Activated CD4-positive, CD25-positive, alpha-beta regulatory T cell treated with anti-CD3 and anti-CD28 coated beads, Interleukin-2, amount 50 U/mL, for 16 hours (primary cell): Measurements from ENCODE around the gene PDIA6.
"Not testable (repeated sequence)": the region's sequence is repeated elsewhere in the genome, so short reads cannot be mapped to it uniquely, and the experiment has no call there.

Source experiments
- DNase-seq: peaks from one replicate; pipeline ENCODE4 v3.0.0-alpha.2; 2020; ENCODE audit warnings: low read depth, low spot score

PDIA6 gene

DNA sequence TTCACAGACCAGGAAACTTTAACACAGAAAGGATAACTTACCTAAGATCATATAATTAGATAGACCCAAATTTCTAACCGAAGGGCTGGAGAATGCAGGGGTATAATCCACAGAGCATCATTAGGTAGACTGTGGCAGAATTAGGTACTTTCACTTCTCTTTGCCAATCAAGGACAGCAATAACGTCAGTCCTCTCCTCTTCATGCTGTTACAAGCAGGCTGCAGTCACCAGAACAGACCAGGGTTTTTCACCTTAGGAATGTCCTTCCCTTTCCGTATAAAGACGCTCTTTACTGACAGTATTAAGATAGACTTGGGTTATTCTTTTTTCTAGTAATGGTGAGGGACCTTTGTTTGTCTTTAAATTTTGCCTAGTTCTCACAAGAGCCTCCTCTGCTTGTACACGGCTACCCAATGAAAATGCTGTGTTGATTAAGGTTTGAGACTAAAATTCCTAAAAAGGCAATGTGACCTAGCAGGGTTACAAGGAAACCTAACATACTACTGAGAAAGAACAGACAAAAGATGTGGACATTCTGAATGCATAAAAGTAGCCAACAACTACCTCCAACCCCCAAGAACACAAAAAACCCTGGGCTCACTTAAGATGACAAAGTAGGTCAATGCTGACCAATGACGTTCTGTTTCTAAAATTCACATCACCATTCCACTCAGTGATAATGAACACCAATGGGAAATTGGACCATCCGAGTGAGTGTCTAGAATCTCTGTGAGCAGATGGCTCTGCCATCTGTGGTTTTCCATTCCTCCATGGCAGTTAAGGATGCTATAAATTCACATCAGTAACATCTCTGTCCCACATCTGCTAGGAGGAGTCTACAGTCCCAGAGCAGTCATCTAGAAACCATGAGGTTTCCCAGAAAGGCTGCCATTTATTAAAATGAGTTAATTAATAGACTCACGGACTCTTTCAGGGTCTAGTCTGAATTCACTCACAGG is 2.1 kb downstream of the PDIA6 start:
- DNase-seq: no peak

- no peak for DNase-seq
Measured at GRCh38 chr2:10806543-10806942, 6.0 kb downstream of the PDIA6 start.

- DNase-seq: not testable (repeated sequence)
Measured at GRCh38 chr2:10805990-10806389, 6.6 kb downstream of the PDIA6 start.

DNA sequence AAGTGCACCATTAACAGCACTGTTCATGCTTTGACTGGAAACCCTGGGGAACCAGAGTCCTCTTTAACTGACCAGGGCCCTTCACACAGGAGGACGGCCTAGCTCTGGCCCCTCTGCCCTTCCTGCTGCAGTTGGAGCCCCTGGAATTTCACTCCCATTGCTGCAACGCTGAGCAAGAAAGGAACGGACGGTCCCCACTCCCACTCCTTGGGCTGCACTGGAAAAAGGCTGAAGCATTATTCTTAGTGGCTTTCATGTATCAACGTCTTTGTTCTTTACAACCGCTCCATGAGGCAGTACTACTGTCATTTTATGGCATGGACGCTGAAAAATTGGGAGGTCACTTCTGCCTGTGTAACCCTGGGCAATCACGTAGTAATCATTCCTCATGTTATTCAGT is 9.9 kb downstream of the PDIA6 start:
- DNase-seq: no peak

DNA sequence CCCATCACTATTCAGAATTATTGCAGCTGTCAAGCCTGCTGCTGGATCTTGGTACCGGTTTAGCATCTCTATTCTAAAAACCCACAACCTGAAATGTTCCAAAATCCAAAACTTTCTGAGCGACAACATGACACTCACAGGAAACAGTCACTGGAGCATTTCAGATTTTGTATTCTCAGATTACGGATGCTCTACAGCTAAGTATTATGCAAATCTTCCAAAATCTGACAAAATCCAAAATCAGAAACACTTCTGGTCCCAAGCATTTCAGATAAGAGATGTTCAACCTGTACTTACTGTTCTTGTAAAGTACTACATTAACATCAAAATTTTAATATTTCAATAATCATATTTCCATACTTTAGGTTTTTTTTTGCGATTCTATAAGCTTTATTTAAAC is 12.4 kb downstream of the PDIA6 start:
- DNase-seq: no peak

DNA sequence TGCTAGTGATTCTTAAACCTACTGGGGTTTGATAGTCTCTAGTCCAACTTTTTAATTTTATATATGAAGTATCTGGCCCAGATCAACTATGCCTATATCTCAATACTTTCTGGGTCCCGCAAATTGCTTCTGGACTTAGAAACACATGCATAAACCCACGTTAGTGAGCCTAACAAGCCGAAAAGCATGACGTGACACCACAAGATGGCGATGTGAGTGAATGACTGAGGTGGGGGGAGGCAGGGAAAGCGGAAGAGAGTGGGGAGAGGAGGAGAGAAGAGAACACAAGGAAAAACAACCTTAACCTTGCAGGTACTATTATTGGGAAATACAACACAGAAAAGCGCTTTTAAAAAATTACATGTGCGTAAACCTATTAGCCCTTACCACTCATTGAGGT is 13.8 kb downstream of the PDIA6 start:
- DNase-seq: no peak

DNA sequence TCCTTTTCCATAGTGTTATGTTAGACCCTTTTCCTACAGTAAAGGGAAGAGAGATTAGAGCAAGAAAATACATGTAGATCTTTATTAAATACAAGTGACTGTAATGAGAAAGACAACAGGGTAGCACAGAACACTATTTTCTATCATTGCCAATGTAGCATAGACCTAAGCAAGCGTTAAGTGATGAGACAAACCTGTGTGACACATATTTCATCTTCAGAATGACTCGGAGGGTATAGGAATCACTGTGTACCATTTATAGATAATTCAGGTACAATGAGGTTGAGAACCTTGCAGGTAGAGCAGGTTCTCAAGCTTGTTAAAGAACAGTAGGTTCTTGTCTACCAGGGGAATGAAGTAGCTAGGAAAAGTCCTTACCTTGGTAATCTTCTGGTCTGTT is 15.9 kb downstream of the PDIA6 start:
- no peak for DNase-seq

DNA sequence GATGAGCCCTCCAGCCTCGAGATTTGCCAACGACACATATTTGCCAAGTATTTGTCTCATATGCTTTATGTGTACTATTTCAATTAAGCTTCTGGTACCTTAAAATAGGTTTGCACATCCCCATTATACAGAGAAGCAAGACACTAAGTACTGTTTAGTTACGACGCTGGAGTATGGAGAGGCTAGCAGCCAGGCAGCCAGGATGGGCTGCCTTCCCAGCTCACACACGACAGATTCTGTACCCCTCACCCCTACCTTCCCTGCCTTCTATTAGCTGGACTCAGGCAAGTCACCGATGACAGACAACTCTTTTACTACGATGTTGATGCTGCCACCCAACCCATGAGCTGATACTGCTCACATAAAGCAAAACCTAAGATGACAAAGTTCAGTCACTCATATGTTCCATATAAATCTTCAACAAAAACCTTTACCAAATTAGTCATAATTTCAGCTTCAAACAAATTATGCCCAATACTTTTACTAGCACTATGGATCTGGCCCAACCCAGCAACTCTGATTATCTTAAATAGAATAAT is 17.0 kb downstream of the PDIA6 start:
- no peak for DNase-seq

DNA sequence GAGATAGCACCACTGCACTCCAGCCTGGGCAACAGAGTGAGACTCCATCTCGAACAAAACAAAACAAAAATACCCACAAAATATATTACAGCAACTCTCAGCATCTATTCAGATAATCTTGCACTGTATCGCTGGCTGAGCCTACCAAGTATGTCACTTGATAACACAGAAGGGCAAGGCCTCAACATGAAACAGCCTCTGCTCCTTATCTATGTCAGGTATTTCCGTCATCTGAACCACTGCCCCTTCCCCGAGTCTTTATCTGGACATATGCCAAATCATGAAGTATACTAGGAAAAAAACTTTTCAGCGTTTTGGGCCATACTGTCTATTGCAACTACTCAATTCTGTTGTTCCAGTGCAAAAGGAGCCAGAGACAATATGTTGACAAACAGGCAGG is 17.7 kb downstream of the PDIA6 start:
- no peak for DNase-seq

GRCh38 chr2:10793816-10794215 is 18.8 kb downstream of the PDIA6 start:
- no peak for DNase-seq

GRCh38 chr2:10792660-10793400 is 19.8 kb downstream of the PDIA6 start:
- no peak for DNase-seq

GRCh38 chr2:10792001-10792634 is 20.5 kb downstream of the PDIA6 start:
- no peak for DNase-seq

- DNase-seq: no peak
Measured at GRCh38 chr2:10790228-10790973, 22.2 kb downstream of the PDIA6 start.

DNA sequence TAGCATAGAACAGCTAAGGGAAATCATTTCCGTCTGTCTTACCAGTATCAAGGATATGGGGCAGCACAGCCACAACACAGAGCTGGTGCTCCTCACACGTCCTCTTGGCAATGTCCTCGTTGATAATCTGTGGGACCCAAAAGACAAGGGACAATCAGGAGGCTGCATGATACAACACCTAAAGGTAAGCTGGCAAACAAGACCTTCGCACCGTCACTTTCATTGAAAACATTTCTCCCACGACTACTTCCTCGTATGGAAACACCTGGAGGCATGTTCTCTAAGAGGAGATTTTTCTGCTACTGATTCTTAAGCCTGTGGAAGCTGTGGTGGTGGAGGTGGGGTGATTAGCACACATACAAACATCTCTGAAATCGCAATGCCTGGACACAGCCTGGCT is 23.7 kb downstream of the PDIA6 start:
- DNase-seq: no peak

- no peak for DNase-seq
Measured at GRCh38 chr2:10787176-10787968, 25.2 kb downstream of the PDIA6 start.

- DNase-seq: no peak
Measured at GRCh38 chr2:10786240-10786982, 26.2 kb downstream of the PDIA6 start.

- DNase-seq: no peak
Measured at GRCh38 chr2:10785260-10785659, 27.3 kb downstream of the PDIA6 start.

DNA sequence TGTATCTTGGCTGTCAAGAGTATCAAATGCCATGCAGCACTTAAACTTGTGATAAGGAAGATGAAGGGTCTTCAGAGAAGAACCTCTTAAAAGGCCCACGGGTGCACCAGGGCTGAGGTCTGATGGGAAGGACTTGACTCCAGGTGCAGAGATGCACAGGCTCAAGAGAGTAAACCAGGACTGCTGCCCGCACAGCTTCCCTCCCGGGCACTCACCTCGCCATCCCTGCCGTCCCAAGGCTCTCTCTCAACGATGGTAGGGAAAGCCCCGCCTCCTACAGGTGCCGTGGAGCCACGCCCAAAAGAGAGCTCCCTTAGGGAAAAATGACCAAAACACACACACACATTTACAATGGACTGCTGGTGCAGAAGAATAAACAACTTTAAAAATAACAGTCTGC is 27.9 kb downstream of the PDIA6 start:
- no peak for DNase-seq

- DNase-seq: no peak
Measured at GRCh38 chr2:10783421-10783820, 29.2 kb downstream of the PDIA6 start.

DNA sequence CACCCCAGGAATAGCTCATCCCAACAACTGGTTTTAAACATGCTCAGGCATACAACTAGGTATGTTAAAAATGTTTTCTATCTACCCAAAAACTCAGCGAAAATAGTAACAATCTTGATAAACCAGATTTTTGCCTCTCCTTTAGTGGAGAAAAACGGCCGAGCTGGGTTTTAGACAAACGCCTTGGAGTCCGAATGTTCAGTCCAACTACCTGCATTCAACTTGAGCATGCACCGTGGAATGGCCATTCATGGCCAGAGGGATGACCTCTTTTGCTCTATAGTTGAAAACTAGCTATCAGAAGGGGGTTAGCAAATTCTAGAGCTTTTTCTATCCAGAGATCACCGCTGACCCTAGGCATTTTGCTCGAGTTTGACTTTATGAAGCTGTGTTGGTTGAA is 30.8 kb downstream of the PDIA6 start:
- no peak for DNase-seq
